ENCODE measurements around the gene GDF10.

DNA sequence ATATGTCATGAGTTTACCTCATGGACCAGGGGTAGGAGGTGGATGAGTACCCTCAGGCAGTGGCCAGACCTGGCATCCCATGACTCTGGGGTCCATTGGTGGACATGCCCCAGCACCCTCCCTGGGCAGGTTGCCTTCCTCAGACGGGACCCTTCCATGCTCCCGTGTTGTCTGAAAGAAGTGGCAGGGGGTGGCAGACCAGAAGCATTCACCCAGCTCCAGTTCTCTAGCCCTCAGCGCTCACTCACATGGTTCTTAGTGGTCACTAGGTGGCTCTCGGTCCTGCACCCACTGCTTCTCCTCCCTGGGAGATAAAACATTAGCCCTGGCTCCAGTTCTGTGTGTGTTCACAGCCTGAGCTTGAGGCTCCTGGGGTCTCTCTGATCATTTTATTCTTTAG is 54.2 kb downstream of the GDF10 start:
- TF ChIP-seq CTCF (IDR thresholded peaks at IDR 0.05) (no peak), NFYB (CRISPR knock-in tag; conservative IDR thresholded peaks at IDR 0.05; ENCODE audit: low read depth) (no peak), TEAD4 (CRISPR knock-in tag; IDR thresholded peaks at IDR 0.05) (no peak), USF2 (CRISPR knock-in tag; IDR thresholded peaks at IDR 0.05) (no peak), ATF6 (CRISPR knock-in tag; IDR thresholded peaks at IDR 0.05) (no peak)
- TF ChIP-seq, protein P1, sequence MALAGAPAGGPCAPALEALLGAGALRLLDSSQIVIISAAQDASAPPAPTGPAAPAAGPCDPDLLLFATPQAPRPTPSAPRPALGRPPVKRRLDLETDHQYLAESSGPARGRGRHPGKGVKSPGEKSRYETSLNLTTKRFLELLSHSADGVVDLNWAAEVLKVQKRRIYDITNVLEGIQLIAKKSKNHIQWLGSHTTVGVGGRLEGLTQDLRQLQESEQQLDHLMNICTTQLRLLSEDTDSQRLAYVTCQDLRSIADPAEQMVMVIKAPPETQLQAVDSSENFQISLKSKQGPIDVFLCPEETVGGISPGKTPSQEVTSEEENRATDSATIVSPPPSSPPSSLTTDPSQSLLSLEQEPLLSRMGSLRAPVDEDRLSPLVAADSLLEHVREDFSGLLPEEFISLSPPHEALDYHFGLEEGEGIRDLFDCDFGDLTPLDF (CRISPR knock-in tag; IDR thresholded peaks at IDR 0.05), result no peak

Data from WTC11 (cell line).